Stimulated activated CD4-positive, alpha-beta T cell treated with anti-CD3 and anti-CD28 coated beads, Interleukin-15, amount 100 ng/mL, for 1 hour (primary cell): ENCODE results near the gene SPEM2.

ENCODE experiments used
- DNase-seq, 2 donors: peaks; one replicate each; pipeline ENCODE4 v3.0.0-alpha.2; 2020; ENCODE audit warnings: low read depth in 1 of 2, low spot score in 1 of 2

SPEM2 gene

GRCh38 chr17:7403977-7404736 is 21.3 kb upstream of the SPEM2 start, which contains the start of gene TMEM256:
TSS of gene TMEM256 (minus strand) at chr17:7404097. CDS start at chr17:7404084, 13 bp downstream.
- DNase-seq: peak; percentile 86 to 88

GRCh38 chr17:7404737-7405349 is 20.6 kb upstream of the SPEM2 start:
- peak in 1 of 2 donors; percentile 59 for DNase-seq

GRCh38 chr17:7405350-7406234 is 19.8 kb upstream of the SPEM2 start:
- no peak for DNase-seq

GRCh38 chr17:7406235-7406825 is 19.1 kb upstream of the SPEM2 start:
- DNase-seq: no peak

- DNase-seq: no peak
Observed at GRCh38 chr17:7407082-7407481, 18.3 kb upstream of the SPEM2 start.

- no peak for DNase-seq
Observed at GRCh38 chr17:7407485-7408251, 17.7 kb upstream of the SPEM2 start, which contains the start of gene NLGN2. TSS of gene NLGN2 (plus strand) at chr17:7407845. CDS start at chr17:7408256, 411 bp downstream.

GRCh38 chr17:7408252-7408727 is 17.1 kb upstream of the SPEM2 start:
- DNase-seq: no peak

GRCh38 chr17:7408863-7409262 is 16.6 kb upstream of the SPEM2 start:
- DNase-seq: no peak

- no peak for DNase-seq
Observed at GRCh38 chr17:7409716-7410115, 15.7 kb upstream of the SPEM2 start.

- no peak for DNase-seq
Observed at GRCh38 chr17:7410634-7411426, 14.6 kb upstream of the SPEM2 start.

- DNase-seq: no peak
Observed at GRCh38 chr17:7411427-7411750, 14.0 kb upstream of the SPEM2 start.

- no peak for DNase-seq
Observed at GRCh38 chr17:7413346-7413985, 11.9 kb upstream of the SPEM2 start.

- no peak for DNase-seq
Observed at GRCh38 chr17:7414837-7415236, 10.6 kb upstream of the SPEM2 start.

- DNase-seq: no peak
Observed at GRCh38 chr17:7415784-7416183, 9.6 kb upstream of the SPEM2 start.

GRCh38 chr17:7416323-7416722 is 9.1 kb upstream of the SPEM2 start:
- DNase-seq: no peak

GRCh38 chr17:7417056-7417655 is 8.3 kb upstream of the SPEM2 start:
- no peak for DNase-seq

- no peak for DNase-seq
Observed at GRCh38 chr17:7418472-7419152, 6.8 kb upstream of the SPEM2 start.
